IPS-NIHi7 (cell line): ENCODE data around the gene MAP3K14.
"Not testable (repeated sequence)": the region's sequence is repeated elsewhere in the genome, so short reads cannot be mapped to it uniquely, and the experiment has no call there.

ENCODE experiments used
- DNase-seq: peaks from one replicate; pipeline ENCODE4 v3.0.0; 2012; ENCODE audit warnings: mixed read lengths; ENCODE audit errors: extremely low spot score

MAP3K14 gene

DNA sequence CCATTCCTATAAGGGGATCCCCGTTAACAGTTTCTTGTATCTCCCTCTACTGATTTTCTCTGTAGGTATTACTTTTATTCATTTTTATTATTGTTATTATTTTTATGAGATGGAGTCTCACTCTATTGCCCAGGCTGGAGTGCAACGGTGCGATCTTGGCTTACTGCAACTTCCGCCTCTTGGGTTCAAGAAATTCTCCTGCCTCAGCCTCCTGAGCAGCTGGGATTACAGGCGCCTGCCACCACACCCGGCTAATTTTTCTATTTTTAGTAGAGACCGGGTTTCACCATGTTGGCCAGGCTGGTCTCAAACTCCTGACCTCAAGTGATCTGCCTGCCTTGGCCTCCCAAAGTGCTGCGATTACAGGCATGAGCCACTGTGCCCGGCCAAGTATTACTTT lies 14.6 kb downstream of the MAP3K14 start:
- not testable (repeated sequence) for DNase-seq

DNA sequence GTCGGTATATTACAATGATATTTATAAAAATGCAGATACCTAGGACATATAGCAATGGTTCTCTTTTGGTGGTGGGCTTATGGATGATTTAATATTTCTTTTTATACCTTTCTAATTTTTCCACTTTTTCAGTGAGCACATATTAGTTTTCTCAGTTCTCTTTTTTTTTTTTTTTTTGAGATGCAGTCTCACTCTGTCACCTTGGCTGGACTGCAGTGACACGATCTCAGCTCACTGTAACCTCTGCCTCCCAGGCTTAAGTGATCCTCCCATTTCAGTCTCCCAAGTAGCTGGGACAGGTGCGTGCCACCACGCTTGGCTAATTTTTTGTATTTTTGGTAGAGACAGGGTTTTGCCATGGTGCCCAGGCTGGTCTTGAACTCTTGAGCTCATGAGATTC lies 15.1 kb downstream of the MAP3K14 start:
- DNase-seq: no peak

DNA sequence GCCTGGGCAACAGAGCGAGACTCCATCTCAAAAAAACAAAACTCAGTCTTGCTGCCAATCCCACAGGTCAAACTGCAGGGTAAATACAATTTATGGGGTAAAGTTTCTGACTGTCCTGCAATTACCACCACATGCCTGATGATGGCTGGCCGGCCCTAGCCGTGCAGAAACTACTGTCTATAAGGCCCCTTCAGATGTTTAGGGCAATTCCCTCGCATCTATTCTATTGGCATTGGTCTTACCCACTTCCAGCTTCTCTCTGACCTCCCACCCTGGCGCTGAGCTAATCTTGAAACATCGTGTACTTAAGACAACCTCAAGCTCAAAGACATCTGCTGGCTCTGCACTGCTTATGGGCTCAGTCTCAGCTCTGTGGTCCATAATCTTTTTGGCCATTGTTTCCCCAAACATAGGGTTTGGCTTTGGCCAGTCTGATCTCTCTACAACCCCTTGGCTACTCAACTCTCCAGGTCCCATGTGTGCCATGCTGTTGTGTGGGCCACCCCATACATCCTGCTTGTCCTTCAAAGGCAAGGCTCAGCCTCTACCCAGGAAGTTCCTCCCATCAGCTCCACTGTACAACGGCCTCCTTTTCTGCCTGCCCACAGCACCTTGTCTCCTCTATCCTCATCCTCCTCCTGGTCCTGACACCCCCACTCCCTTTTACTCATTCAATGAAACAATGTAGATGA lies 16.6 kb downstream of the MAP3K14 start:
- no peak for DNase-seq

DNA sequence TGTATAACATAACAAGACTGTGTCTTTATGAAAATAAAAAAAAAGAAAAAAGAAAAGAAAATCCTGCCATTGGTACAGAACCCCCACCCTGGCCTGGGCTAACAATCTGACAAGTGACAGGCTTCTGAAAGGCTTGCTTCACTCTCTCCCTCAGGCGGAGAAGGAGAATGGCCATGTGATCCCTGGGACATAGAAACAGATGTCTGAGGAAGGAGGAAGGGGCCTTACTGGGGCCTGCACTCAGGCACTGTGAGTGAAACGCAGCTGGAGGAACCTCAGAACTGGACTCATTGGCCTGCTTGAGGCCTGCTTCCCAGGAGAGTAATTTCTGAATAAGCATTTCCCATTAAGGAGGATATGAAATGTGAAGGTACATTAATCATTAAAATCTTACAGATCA lies 17.5 kb downstream of the MAP3K14 start:
- no peak for DNase-seq

DNA sequence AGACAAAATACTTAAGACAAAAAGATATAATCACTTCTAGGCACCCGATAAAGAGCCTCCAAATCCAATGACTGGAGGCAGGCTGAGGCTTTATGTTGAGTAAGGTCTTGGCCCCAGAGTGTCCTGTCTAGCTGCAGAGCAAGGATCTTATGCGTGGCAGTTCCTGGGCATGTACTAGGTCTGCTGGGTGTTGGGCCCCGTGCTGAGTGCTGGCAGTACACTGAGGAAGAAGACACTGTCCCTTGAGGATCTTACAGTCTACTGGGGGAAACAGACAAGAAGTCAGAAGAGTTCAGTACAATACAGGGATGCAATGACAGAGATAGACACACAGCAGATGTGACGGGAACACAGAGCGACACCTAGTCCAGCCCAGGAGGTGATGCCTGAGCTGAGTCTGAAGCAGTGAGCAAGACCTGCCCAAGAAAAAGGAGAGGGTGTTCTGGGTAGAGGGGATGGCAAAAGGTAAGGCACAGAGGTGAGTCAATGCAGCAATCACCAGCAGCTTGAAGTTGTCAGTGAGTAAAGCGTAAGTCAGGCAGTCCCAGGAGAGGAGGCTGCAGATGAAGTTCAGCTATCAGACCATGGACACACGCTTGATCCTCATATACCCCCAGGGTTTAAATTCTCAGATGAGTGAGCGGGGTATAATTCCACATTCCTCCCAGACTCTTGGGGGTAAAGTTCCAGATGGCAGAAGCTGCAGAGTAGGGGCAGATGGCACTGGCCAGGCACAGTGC lies 18.1 kb downstream of the MAP3K14 start:
- DNase-seq: no peak

DNA sequence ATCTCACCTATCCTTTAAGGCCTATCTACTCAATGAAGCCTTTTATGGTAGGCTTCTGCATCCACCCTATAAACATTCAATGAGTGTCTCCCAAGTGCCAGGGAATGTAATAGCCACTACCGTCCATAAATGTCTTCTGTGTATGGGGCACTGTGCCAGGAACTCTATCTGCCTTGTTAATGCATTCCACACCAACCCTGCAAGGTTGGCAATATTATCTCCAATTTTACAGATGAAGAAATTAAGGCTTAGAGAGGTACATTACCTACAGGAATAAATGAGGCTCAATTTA lies 20.0 kb downstream of the MAP3K14 start:
- DNase-seq: no peak

DNA sequence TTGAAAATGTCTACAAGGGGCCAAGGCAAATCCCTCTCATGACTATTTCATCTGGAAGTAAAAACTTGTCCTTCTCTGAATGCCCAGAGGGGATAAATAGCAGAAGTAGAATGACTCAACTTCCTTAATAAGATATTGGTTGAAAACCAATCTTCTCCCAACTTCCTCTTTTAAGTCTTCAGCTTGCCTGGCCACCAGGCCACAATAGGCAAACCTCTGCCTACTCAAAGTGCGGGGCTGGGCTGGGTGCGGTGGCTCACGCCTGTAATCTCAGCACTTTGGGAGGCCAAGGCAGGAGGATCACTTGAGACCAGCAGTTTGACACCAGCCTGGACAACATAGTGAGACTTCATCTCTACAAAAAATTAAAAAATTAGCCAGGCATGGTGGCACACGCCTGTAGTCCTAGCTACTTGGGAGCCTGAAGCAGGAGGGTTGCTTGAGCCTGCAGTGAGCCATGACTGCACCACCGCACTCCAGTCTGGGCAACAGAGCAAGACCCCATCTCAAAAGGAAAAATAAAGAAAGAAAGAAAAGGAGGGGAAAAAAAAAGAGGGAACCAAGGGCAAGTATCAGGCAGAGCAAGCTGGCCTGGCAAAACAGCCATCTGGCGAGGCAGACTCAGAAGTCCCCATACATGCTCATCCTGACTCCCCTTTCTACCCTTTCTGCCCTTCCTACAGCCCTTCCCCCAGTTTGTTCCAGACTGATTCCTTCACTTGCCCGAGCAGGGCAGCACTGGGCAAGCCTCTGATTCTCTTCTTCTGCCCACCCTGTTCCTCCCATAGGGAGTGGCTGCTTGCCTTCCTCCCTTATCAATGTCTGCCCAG lies 20.6 kb downstream of the MAP3K14 start:
- no peak for DNase-seq

DNA sequence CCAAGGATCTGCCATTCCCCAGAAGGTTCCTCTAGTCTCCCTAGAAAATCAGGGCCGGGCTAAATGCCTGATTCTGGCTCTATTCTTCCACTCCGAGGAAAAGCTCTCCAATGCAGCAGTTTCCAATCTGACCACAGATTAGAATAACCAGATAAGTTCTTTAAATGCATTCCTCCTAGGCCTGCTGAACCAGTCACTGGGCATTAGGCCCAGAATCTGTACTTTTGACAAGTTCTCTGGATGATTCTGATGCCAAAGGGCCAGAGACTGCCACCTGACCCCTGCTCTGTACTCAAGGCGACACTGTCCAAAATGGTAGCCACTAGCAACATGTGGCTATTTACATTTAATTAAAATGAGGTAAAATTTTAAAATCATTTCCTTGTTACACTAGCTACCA lies 22.3 kb downstream of the MAP3K14 start:
- no peak for DNase-seq

DNA sequence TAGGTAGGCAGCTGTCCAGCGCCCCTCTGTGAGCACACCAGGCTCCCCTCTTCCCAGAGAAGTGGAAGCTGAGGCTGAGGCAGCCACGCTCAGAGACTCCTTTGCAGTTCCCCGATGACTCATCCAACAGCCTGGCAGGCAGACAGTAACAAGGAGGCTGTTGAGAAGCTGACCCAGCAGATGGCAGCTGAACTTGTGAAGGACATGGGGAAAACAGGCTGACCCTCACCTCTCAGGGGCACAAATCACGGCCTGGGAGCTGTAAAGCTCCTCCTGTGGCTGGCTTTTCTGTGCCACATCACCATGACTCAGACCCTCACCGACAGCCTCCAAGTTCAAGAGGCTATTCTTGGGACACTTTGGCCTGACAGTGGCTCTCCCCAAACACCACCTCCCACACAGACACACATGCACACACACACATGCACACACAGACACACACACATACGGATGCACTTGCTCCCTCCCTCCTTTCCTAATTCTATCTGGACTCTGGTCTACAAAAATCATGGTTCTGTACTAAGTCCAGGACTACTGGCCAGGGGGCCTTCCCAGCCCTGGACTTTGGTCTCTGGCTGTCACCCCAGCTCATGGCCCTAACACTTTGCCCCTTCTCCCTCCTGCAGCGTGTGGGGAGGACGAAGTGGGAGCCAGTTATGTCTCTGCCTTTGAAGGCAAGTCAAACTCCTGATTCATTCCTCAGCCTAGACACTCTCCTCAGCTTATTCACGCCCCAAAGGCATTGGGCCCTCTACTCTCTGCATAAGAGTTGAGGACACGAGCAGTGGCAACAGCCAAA lies 23.2 kb downstream of the MAP3K14 start:
- DNase-seq: peak; percentile 60

DNA sequence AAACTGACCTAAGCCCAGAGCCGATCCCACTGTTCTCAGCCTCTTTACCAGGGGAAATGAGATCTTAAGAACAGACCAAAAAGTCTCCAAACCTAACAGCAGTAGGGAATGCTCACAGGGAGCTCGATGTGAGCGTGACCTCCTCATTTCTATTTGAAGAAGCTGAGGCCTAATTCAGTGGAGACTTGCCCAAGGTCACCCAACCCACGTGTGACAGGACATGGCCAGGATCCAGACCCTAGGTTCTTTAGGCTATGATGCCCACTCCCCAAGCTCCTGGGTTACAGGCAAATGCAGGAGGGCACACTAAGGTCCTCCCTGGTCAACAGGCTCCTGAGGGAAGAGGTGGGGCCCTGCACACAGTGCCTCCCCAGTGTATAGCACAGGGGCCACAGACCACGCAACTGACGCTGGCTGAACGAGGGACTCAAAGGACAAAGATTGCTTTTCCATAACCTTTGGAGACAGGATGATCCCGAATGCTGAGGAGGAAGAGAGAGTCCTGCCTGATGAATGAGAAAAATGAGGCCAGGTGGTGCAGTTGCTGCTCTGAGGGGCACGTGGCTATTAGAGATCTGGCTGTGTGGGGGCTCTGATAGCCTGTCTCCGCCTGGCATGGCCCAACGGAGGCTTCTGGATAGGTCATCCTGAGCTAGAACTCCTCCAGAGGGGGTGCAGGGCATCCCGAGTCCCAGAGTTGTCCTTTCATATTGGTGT lies 24.0 kb downstream of the MAP3K14 start:
- DNase-seq: no peak

DNA sequence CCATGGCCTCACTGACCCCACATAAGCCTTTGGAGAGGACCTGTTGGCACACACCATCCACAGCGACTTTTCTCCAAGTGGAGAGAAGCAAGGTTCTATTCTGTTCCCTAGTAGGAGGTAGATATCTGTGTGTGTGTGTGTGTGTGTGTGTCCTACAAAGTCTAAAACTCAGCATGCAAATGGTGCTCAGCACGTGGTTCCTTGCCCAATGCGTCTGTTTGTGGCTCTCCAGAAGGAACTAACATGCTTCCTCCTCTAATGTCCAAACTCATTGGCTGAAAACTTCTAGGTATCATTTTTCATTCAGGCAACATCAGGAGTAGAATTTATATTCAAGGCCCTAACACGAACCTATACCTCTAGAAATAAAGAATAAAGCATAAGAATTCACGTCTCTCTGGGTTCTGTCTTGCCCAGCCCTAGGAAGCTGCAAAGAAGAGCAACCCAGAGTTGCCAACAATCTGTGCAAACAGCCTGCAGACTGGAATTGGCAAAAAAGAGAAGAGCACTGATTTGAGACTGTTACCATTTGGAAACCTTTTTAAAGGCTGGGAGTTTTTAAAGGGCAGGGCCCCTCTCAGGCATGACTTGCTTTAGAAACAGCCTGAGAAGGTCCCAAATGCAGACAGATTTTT lies 25.5 kb downstream of the MAP3K14 start:
- no peak for DNase-seq

DNA sequence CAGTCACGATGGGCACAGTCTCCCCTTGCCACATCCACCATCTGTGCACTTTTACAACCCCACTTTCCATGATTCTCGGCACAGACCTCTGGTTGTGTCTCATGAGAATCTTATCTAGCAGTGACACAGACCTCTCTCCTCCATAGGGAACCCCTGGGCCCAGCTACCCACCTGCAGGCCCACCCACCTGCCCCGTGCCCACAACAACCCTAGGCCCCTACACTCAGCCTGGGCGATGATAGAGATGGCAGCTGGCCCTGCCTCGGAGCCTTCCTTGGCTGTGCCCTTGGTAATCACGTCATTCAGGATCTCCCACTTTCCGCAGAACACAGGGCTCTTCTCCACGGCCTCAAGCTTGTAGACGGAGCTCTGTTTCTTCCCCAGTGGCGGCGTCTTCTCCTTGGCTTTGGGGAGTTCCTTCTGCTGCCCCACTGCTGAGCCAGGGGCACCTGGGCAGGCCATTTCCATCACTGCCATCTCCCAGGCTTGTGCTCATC lies 26.5 kb downstream of the MAP3K14 start:
- DNase-seq: no peak

DNA sequence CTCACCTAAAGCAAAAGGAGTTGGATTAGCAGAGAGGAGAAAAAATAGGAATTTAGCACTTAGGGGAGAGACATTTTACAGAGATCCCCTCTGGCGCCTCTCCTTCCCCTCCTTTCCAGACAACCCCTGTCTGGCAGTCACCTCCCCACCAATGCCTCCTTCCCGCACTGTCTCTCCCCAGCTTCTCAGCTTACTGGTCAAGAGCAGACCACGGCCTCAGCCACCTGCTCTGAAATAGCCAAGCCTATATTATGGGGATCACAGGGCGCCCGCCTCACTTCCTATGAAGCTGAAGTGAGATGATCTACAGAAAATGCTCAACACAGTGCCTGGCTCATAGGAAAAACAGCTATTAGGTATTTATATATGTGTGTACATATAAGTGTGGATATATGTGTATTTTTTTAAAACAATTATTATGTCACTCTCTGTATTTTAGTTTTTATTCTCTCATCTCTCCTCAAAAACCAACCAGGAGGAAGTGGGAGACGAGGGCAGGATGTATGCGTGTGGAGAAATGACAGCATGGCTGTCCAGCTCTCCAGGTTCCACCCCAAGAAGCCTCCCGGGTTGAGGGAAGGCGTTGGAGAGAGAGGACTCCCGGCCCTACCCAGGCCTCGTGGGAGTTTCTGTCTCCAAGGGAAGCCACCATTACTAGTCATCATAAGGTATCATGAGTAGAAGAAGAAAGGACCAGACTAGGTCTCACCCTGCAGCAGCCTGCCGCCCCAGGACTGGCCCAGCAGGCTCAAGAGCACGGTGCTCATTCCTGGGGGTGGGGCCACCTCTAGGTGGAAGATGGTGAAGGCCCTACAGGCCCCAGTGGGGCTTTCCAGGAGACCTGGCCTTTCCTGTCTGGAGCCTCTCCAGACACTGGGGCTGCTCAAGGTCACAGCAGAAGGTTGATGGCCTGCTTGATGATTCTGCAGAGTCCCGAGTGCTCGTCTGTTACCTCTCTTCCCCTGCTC lies 27.2 kb downstream of the MAP3K14 start:
- DNase-seq: no peak

DNA sequence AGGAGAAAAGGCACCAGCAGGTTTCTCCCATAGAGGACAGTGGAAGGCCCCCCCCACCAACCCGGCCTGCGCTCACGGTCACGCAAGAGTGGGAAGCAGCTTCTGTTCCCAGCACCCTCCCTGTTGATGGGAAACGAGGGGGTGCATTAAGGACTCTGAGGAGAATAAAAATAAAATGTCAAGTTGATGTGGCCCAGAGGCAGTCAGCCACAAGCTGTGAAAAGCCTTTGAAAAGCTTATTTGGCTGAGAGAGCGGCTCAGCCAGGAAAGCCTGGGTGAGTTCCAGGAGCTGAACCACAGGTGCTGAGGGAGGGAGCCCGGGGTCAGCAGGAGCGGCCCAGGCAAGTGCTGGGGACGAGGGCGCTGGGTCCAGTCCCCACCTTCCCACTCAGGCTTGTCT lies 28.0 kb downstream of the MAP3K14 start:
- DNase-seq: no peak

DNA sequence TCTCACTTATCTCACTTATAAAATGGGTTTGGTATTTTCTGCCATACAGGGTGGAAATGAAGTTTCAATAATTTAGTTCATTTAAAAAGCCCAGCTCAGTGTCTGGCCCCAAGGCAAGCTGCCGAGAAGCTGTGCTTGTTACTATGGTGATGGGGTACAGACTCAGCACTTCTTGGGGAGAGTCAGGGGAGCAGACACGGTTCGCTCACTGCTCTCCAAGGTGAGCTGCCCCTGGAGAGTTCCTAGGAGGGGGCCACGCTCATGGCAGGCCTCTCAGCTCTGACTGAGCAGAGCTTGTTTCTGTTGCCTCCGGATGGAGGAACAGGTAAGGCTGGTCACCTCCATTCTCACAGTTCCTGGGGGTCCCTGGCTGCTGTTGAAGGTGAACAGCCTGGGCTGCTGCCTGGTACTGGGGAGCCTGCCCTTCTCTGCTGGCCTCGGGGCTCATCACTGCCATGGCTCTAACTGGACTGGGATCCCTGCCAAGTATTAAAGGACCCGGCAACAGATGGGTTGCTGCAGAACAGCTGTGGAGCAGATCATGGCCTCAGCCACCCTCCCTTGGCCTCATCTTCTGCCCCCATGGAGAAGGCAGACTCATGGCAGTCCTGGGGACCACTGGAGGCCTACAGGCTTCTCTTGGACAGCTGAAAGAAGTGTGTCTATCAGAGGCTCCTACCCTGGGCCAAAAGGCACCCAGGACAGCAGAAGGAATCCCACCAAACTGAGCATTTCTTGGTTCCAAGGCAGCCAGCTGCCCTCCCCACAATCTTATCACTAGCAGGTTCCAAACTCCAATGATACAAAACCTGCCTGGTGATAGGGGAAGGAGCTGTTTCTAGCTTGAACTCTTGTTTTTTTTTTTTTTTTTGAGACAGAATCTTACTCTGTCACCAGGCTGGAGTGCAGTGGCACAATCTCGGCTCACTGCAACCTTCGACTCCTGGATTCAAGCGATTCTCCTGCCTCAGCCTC lies 29.0 kb downstream of the MAP3K14 start:
- no peak for DNase-seq

DNA sequence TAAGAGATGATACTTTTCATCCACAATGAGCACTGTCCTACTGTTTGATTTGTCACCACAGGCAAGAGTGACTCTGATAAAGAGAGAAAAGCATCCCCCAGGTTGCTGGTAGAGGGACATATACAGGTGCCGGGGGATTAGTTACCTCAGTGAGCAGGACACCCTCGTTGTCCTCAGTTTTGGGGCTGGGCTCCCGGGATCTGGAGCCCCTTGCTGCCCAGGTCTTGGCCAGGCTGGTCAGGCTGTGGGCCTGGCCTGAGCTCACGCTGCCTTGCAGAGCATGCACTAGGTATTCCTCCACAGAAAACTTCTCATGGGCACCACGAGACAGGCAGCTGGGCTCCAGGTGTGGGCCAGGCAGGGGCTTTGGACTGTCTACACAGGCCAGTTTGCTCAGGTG lies 30.5 kb downstream of the MAP3K14 start:
- DNase-seq: no peak

DNA sequence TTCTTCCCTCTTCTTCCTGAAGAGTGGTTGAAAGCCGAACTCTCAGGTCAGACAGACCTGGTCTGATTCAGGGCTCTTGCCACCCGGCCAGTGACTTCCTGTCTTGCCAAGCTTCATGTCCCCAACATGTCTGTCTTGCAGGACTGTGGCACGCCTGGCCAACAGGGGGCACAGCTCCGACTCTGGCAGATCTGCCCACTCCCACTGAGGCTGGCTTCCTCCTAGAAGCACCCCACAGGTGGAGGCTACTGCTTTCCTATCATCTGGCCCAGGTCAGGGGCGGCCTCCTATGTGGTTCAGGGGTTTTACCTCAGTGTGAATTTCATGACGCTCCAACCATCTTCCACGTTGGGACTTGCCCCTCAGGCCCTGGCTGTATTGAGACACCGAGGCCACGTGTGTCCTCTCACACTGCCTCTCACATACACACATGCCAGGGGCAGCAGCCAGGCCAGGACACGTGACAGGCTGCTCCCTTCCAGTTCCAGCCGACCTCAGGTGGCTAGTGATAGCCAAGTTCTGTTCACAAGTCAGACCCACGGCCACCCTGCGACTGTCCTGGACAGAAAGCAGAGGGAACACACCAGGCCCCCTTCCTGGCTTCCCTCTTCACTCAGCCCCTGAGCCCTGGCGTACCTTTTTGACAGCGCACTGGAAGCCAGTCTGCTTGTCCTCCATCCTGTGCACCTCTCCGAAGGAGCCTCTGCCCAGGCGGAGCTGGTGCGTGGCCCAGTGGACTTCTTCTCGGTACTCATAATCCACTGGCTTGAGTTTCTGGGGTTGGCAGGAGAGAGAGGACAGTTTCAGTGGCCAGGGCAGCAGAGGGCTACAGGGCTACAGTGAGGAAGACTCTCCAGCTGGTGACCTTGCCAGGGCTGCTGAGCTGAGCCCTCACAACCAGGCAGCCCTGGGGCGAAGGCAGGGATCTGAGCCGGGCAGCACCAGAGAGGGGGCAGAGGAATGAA lies 32.4 kb downstream of the MAP3K14 start:
- DNase-seq: no peak
